ENCODE data around the gene GNB3. TPM values are rescaled to one million over a fixed set of nuclear protein-coding genes. Genes with fewer than 3 reads are reported as not detected.

The GNB3 gene
- total and polyA plus RNA-seq, 2 of the 4 experiments (the other 2 are of a cell fraction) = 0.72 to 20.5 TPM

DNA sequence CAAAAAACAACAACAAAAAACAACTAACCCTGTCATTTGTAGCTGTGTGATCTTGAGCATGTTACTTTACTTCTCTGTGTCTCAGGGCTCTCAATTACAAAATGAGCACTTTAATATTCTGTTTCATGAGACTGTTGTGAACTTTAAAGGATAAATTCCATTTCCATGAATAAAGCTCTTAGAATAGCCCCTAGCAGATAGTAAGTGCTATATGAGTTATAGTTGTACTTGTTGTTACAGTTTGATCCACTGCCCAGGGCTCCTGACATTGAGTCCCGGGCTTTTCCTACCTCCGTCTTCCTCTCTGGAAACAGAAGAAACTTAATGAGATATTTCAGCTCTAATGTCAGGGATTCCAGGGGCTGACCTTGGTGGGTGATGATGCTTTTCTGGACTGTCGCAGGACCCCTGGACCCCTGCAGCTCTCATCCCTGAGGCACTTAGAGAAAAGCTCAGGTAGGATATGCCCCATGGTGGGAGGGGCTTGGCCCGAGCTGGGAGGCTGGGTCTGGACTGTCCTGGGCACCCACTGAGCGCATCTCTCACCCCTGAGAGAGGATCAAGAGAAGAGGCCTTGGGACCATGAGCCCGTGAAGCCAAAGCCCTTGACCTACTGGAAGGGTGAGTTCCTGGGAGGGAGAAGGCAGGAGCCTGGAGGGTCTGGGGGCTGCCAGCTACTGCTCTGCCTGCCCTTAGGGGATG, 7.4 kb upstream of the GNB3 start:
- Histone ChIP-seq H3K23ac (ENCODE audit: low read depth, low read length) (no peak overlapping the region), H2BK15ac (ENCODE audit: low read depth, low read length) (no peak overlapping the region), H4K5ac (ENCODE audit: low read depth, low read length) (no peak overlapping the region), H2AFZ (replicated peaks; ENCODE audit: low read length, poor library complexity) (no peak overlapping the region), H3K4me2 (ENCODE audit: low read depth, low read length) (no peak overlapping the region), H2BK20ac (ENCODE audit: low read depth, low read length) (no peak overlapping the region), H3K4ac (ENCODE audit: low read depth, low read length) (no peak overlapping the region), H3K18ac (ENCODE audit: low read depth, low read length) (no peak overlapping the region), H3K9me3 (ENCODE audit: control insufficient read depth, insufficient read depth, low read length) (no peaks in the 10 kb centered on the region), H3K27me3 (ENCODE audit: control insufficient read depth, insufficient read depth, low read length) (no peaks in the 10 kb centered on the region), H4K20me1 (ENCODE audit: insufficient read depth, low read length) (peaks cover 12% of the 10 kb centered on the region), H3K9me1 (ENCODE audit: insufficient read depth, low read length) (peaks cover 4% of the 10 kb centered on the region; the same call in 1 of the 2 replicates), H3K9ac (ENCODE audit: low read depth, low read length) (no peak overlapping the region), H2AK5ac (ENCODE audit: low read depth, low read length) (no peak overlapping the region), H2AK9ac (replicated peaks; ENCODE audit: low read depth, low read length, poor library complexity) (no peak overlapping the region), H3K14ac (replicated peaks; ENCODE audit: low read depth, low read length) (no peak overlapping the region), H2BK5ac (ENCODE audit: low read depth, low read length, poor library complexity, severe bottlenecking) (no peak overlapping the region), H3K36me3 (ENCODE audit: control insufficient read depth, insufficient read depth, low read length) (peaks cover 56% of the 10 kb centered on the region), H3K56ac (ENCODE audit: extremely low read depth, insufficient read depth, low read length) (no peak overlapping the region), H3K4me1 (ENCODE audit: control insufficient read depth, insufficient read depth, low read length) (peaks cover 7% of the 10 kb centered on the region), H3K79me1 (ENCODE audit: low read depth in 1 of 2, low read length in 2 of 2) (peaks cover 17 to 50% of the 10 kb centered on the region in 2 experiments), H2BK120ac (ENCODE audit: low read depth, low read length) (no peak overlapping the region), H4K8ac (ENCODE audit: low read depth in 2 of 2, low read length in 2 of 2) (no peak overlapping the region), H4K91ac (ENCODE audit: insufficient read depth, low read depth, low read length) (no peak overlapping the region), H3K4me3 (ENCODE audit: insufficient read depth, low read depth, low read length) (no peak overlapping the region), H3K27ac (ENCODE audit: insufficient read depth, low read length) (no peak overlapping the region)
- in situ Hi-C loops (cut with MboI; ENCODE audit: low sequenced_read_pairs) = no loop called here
- ATAC-seq (ENCODE audit: low read depth) = no peak
- peak; percentile 30 for DNase-seq
- no TSS peak for BruUV-seq (replicated peaks)
- CTCF ChIA-PET = no interaction called here
- intact Hi-C loops (cut with micrococcal nuclease) = no loop called here
- WGBS, 2 experiments (ENCODE audit: extremely low coverage in 2 of 2, insufficient read length in 1 of 2) = 87% methylated on average over 3 of the region's 6 CpGs; no CpG with 5 or more reads in 1 of the 2 experiments
- TF ChIP-seq, protein P1, sequence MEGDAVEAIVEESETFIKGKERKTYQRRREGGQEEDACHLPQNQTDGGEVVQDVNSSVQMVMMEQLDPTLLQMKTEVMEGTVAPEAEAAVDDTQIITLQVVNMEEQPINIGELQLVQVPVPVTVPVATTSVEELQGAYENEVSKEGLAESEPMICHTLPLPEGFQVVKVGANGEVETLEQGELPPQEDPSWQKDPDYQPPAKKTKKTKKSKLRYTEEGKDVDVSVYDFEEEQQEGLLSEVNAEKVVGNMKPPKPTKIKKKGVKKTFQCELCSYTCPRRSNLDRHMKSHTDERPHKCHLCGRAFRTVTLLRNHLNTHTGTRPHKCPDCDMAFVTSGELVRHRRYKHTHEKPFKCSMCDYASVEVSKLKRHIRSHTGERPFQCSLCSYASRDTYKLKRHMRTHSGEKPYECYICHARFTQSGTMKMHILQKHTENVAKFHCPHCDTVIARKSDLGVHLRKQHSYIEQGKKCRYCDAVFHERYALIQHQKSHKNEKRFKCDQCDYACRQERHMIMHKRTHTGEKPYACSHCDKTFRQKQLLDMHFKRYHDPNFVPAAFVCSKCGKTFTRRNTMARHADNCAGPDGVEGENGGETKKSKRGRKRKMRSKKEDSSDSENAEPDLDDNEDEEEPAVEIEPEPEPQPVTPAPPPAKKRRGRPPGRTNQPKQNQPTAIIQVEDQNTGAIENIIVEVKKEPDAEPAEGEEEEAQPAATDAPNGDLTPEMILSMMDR (conservative IDR thresholded peaks at IDR 0.05; ENCODE audit: low read depth, low read length) = no peak
- TF ChIP-seq, protein P2, sequence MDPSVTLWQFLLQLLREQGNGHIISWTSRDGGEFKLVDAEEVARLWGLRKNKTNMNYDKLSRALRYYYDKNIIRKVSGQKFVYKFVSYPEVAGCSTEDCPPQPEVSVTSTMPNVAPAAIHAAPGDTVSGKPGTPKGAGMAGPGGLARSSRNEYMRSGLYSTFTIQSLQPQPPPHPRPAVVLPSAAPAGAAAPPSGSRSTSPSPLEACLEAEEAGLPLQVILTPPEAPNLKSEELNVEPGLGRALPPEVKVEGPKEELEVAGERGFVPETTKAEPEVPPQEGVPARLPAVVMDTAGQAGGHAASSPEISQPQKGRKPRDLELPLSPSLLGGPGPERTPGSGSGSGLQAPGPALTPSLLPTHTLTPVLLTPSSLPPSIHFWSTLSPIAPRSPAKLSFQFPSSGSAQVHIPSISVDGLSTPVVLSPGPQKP (IDR thresholded peaks at IDR 0.05; ENCODE audit: borderline replicate concordance, low read depth, low read length) = no peak
- TF ChIP-seq RFX5 (IDR thresholded peaks at IDR 0.05; ENCODE audit: low read depth, low read length) = no peak
- TF ChIP-seq FOS (IDR thresholded peaks at IDR 0.05; ENCODE audit: low read depth, low read length) = no peak
- no peak for TF ChIP-seq USF2 (IDR thresholded peaks at IDR 0.05; ENCODE audit: low read depth, low read length)
- no peak for TF ChIP-seq MAZ (IDR thresholded peaks at IDR 0.05; ENCODE audit: borderline replicate concordance, low read depth, low read length)
- TF ChIP-seq POLR2A (IDR thresholded peaks at IDR 0.05; ENCODE audit: low read depth, low read length) = no peak
- no peak for TF ChIP-seq NFE2L2 (IDR thresholded peaks at IDR 0.05; ENCODE audit: low read depth, low read length)
- no peak for TF ChIP-seq CEBPB (IDR thresholded peaks at IDR 0.05; ENCODE audit: low read depth, low read length)
- no peak for TF ChIP-seq BHLHE40 (IDR thresholded peaks at IDR 0.05; ENCODE audit: low read depth, low read length)
- TF ChIP-seq RCOR1 (IDR thresholded peaks at IDR 0.05; ENCODE audit: insufficient replicate concordance, low read length) = no peak
- TF ChIP-seq RAD21 (IDR thresholded peaks at IDR 0.05; ENCODE audit: low read length) = no peak
- no peak for TF ChIP-seq SMC3 (IDR thresholded peaks at IDR 0.05; ENCODE audit: low read depth, low read length)
- no peak for TF ChIP-seq MAFK (IDR thresholded peaks at IDR 0.05; ENCODE audit: low read depth, low read length)
- no peak for TF ChIP-seq MXI1 (IDR thresholded peaks at IDR 0.05; ENCODE audit: borderline replicate concordance, low read depth, low read length)
- TF ChIP-seq CHD1 (IDR thresholded peaks at IDR 0.05; ENCODE audit: low read depth, low read length) = no peak
- POLR2A ChIA-PET (ENCODE audit: unreplicated experiment) = interaction anchor here (0.5 kb wide), 2 partner anchors 21 to 1103 kb away, joined by 6 to 10 read pairs; no protein-coding TSS in a partner anchor
- dilution Hi-C loops (cut with HindIII; ENCODE audit: low sequenced_read_pairs, unreplicated experiment) = no loop called here
